Activated CD8-positive, alpha-beta T cell treated with anti-CD3 and anti-CD28 coated beads for 36 hours (primary cell): ENCODE measurements around the gene SYT6. TPM values are rescaled to one million over a fixed set of nuclear protein-coding genes. Genes with fewer than 3 reads are reported as not detected.

Experiments used
- ATAC-seq: fragments of 200-7000 bp; cut with Tn5 transposase; one replicate; pipeline ENCODE4 v1.10.0; 2021; ENCODE audit warnings: mild to moderate bottlenecking, moderate library complexity
- CTCF ChIA-PET: fragments of 350-600 bp; sonication (Branson Sonifier 250); formaldehyde crosslinking; loops from one replicate; lab custom pipeline; 2021; ENCODE audit warnings: antibody characterized with exemption; lab: Charles Lee
- POLR2A ChIA-PET: fragments of 350-600 bp; sonication (Branson Sonifier 250); formaldehyde crosslinking; loops from one replicate; lab custom pipeline; 2021; ENCODE audit warnings: antibody characterized with exemption; lab: Charles Lee
- DNase-seq: peaks from one replicate; pipeline ENCODE4 v3.0.0-alpha.2; 2020
- H3K27ac Mint-ChIP-seq: one replicate; pipeline ENCODE4 v1.8.0; 2021; ENCODE audit warnings: mild to moderate bottlenecking, mixed read lengths
- H3K27me3 Mint-ChIP-seq: one replicate; pipeline ENCODE4 v1.8.0; 2021; ENCODE audit warnings: mixed read lengths
- H3K36me3 Mint-ChIP-seq: one replicate; pipeline ENCODE4 v1.8.0; 2021; ENCODE audit warnings: low read depth, mixed read lengths
- H3K4me1 Mint-ChIP-seq: one replicate; pipeline ENCODE4 v1.8.0; 2021; ENCODE audit warnings: low read depth, mixed read lengths
- H3K4me3 Mint-ChIP-seq: one replicate; pipeline ENCODE4 v1.8.0; 2021; ENCODE audit warnings: mild to moderate bottlenecking, moderate library complexity, mixed read lengths
- H3K9me3 Mint-ChIP-seq: one replicate; pipeline ENCODE4 v1.8.0; 2021; ENCODE audit warnings: mixed read lengths
- intact Hi-C: fragments of 100-400 bp; cut with micrococcal nuclease; formaldehyde crosslinking; loops from one replicate; pipeline ENCODE4 v1.10.0; 2022
- total RNA-seq, 2 experiments: library from RNA; stranded (reverse); gene quantifications; one replicate each; pipeline ENCODE4 v1.2.3, GENCODE V29; 2021
- TF ChIP-seq, protein P1 (sequence below): fragments of 200-600 bp; IDR thresholded peaks from one replicate; pipeline ENCODE4 v1.8.0; 2022; ENCODE audit warnings: antibody characterized with exemption, mild to moderate bottlenecking

SYT6 gene
- total RNA-seq, 2 experiments from 2014 or later, result not detected

DNA sequence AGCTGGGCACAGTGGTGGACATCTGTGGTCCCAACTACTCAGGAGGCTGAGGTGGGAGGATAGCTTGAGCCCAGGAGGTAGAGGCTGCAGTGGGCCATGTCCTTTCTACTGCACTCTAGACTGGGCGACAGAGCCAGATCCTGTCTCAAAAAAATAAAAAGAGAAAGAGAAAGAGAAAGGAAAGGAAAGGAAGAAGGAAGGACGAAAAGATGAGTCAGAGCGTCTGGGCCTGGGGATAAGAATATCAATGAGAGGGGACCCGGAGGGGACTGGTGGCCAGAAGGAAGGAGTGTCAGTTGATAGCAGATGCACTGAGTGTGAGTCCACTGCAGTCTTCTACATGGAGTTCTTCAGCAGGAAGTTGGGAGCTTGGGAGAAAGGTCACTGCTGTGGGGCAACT is 75.6 kb downstream of the SYT6 start:
- DNase-seq, result no peak
- POLR2A ChIA-PET, result no interaction called here
- intact Hi-C loops, result no loop called here
- no peaks in the 10 kb centered on the region for H3K27me3 Mint-ChIP-seq
- peak overlapping the region; percentile 41 for H3K27ac Mint-ChIP-seq
- H3K4me3 Mint-ChIP-seq, result no peak overlapping the region
- ATAC-seq, result no peak
- TF ChIP-seq, protein P1, sequence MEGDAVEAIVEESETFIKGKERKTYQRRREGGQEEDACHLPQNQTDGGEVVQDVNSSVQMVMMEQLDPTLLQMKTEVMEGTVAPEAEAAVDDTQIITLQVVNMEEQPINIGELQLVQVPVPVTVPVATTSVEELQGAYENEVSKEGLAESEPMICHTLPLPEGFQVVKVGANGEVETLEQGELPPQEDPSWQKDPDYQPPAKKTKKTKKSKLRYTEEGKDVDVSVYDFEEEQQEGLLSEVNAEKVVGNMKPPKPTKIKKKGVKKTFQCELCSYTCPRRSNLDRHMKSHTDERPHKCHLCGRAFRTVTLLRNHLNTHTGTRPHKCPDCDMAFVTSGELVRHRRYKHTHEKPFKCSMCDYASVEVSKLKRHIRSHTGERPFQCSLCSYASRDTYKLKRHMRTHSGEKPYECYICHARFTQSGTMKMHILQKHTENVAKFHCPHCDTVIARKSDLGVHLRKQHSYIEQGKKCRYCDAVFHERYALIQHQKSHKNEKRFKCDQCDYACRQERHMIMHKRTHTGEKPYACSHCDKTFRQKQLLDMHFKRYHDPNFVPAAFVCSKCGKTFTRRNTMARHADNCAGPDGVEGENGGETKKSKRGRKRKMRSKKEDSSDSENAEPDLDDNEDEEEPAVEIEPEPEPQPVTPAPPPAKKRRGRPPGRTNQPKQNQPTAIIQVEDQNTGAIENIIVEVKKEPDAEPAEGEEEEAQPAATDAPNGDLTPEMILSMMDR, result no peak
- CTCF ChIA-PET, result no interaction called here
- H3K4me1 Mint-ChIP-seq, result peaks cover 6% of the 10 kb centered on the region
- no peaks in the 10 kb centered on the region for H3K36me3 Mint-ChIP-seq
- H3K9me3 Mint-ChIP-seq, result no peaks in the 10 kb centered on the region

DNA sequence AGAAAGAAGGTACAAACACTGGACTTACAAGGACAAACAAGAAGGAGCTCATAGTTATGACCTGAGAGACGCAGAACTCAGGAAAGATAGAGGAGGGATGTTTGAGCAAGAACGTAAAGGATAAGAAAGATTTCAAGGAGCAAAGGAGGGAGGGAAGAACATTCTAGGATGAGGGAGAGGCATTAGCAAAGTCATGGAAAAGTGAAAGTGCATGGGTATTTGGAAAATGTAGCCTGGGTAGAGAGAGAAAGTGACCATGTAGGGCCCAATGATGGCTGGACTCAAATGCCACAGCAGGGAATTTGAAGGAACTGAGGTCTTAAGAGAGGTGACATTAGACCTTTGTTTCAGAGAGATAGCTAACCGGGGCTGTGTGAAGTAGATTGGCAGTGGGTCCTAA is 76.5 kb downstream of the SYT6 start:
- Mint-ChIP-seq H3K4me1 (peaks cover 6% of the 10 kb centered on the region), H3K27ac (no peak overlapping the region), H3K9me3 (peaks cover 4% of the 10 kb centered on the region), H3K4me3 (no peak overlapping the region), H3K36me3 (no peaks in the 10 kb centered on the region), H3K27me3 (no peaks in the 10 kb centered on the region)
- DNase-seq (no peak), ATAC-seq (no peak)
- POLR2A ChIA-PET, result no interaction called here
- intact Hi-C loops, result no loop called here
- TF ChIP-seq, protein P1, result no peak
- CTCF ChIA-PET, result interaction anchor here (1.0 kb wide), 1 partner anchor 21 kb away, joined by 3 read pairs; no protein-coding TSS in a partner anchor

DNA sequence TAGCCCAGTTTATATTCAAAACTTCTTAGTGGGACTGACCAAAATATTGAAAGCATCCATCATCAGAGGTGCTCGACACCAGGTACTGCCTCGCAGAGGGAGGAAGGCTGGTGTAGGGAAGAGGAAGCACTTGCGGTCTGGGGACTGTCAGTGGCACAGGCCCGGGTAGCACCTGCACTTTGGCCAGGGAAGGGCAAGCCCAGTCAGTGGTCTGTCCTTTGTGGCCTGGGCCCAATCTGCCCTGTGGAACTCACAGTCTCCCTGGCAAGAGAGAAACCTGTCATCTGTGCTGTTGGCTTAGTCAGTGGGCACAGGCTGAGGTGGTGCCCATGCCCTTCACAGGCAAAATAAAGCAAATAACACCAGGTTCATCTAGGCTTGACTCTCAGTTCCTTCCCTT is 77.4 kb downstream of the SYT6 start:
- TF ChIP-seq, protein P1, result no peak
- Mint-ChIP-seq H3K4me1 (peaks cover 6% of the 10 kb centered on the region), H3K36me3 (no peaks in the 10 kb centered on the region), H3K9me3 (peaks cover 9% of the 10 kb centered on the region), H3K27ac (no peak overlapping the region), H3K27me3 (no peaks in the 10 kb centered on the region), H3K4me3 (no peak overlapping the region)
- ATAC-seq (no peak), DNase-seq (no peak)
- ChIA-PET POLR2A (no interaction called here), CTCF (no interaction called here)
- intact Hi-C loops, result no loop called here

DNA sequence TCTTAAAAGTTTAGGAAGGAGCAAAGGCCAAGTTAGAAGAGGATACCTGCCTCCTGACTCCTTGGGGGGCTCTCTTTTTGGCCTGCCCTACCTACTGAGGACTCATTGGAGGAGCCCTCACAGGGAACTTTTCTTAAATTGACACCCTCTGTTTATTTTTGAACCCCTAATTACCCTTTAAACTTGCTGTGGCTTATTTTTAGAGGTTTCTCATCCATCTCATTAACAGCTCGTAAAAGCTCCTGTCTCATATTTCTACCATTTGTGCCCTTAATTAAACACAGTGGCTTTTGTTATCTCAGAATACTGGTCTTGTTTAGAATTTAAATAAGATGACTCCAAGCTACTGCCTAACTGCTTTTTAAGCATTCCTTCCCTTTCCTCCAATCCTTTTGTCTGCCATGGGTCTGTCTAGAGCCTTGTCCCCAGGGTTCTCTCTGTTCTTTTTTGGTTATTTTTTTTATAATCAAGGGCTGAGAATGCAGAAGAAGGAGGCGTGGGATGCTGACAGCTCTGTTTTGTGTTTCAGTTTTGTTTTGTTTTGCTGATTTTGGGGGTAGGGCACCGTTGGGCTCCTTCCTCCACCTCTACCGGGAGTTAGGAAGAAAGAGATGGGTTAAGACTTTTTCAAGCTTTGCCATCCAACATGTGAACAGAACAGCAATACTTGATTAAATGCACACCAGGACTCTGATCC is 78.0 kb downstream of the SYT6 start:
- Mint-ChIP-seq H3K9me3 (peaks cover 9% of the 10 kb centered on the region), H3K27me3 (no peaks in the 10 kb centered on the region), H3K27ac (no peak overlapping the region), H3K4me1 (peaks cover 6% of the 10 kb centered on the region), H3K36me3 (no peaks in the 10 kb centered on the region), H3K4me3 (no peak overlapping the region)
- ChIA-PET POLR2A (no interaction called here), CTCF (interaction anchor here (0.9 kb wide), 1 partner anchor 210 kb away, joined by 3 read pairs; no protein-coding TSS in a partner anchor)
- no peak for ATAC-seq
- intact Hi-C loops, result no loop called here
- TF ChIP-seq, protein P1, result no peak
- DNase-seq, result no peak

DNA sequence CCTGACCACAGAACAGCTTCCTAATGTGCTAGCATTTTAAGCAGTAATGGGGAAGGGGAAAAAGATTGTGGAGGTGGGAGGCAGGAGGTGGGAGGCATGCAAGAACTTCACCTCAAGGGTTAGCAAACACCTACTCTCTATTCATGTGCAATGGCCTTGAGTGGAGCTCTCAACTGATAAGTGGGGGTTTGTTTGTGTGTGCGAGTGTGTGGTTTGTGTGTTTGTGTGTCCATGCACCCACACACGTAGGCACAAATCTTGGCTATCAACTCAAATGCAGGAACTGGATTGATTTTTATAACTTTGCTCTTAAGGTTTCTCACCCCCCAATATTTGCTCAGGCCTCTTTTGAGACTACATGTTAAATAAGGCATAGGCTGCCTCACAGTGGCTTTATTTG is 78.6 kb downstream of the SYT6 start:
- H3K4me3 Mint-ChIP-seq, result no peak overlapping the region
- ChIA-PET POLR2A (no interaction called here), CTCF (interaction anchor here (0.9 kb wide), 1 partner anchor 211 kb away, joined by 3 read pairs; no protein-coding TSS in a partner anchor)
- ATAC-seq (no peak), DNase-seq (no peak)
- H3K4me1 Mint-ChIP-seq, result peaks cover 6% of the 10 kb centered on the region
- no peaks in the 10 kb centered on the region for H3K27me3 Mint-ChIP-seq
- H3K36me3 Mint-ChIP-seq, result no peaks in the 10 kb centered on the region
- TF ChIP-seq, protein P1, result no peak
- intact Hi-C loops, result no loop called here
- no peak overlapping the region for H3K27ac Mint-ChIP-seq
- H3K9me3 Mint-ChIP-seq, result peaks cover 9% of the 10 kb centered on the region
